ENCODE measurements around the gene MRPS34. TPM values are rescaled to one million over a fixed set of nuclear protein-coding genes. Genes with fewer than 3 reads are reported as not detected.

The MRPS34 gene
- total RNA-seq, 1 experiment from 2014 or later = 132 TPM

DNA sequence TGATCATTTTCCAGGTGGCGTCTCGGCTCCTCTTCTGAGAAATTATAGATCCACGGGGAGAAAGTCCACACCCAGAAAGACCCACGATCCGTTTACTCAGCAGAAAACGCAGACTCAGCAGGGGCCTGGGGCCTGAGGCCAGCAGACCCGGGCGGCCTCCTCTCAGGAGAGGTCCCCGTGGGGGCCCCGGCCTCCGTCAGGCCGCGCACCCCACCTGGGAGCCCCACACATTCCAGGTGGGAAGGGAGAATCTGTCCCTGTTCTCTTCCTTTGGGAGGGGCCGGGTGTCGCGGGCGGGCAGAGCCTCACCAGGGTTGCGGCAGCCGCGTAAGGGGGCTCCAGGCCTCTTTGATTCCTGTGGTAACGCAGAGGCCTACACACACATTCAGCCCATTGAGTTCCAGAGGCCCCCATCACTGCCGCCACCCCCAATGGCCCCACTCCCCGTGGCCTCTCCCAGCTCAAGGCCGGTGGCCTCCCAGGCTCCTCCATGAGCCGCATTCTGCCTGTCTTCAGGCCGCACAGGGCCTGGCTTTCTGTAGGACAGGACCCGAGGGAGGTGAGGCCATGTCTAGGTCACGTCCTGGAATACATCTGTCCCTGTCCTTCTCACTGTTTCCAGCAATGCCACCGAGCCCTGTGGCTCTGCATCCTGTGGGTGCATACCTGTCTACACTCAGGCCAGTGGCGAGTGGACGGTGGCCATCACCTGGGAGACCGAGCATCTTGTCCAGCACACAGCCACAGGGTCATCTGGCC lies 22.2 kb upstream of the MRPS34 start:
- no peak for DNase-seq (ENCODE audit: low read depth)

DNA sequence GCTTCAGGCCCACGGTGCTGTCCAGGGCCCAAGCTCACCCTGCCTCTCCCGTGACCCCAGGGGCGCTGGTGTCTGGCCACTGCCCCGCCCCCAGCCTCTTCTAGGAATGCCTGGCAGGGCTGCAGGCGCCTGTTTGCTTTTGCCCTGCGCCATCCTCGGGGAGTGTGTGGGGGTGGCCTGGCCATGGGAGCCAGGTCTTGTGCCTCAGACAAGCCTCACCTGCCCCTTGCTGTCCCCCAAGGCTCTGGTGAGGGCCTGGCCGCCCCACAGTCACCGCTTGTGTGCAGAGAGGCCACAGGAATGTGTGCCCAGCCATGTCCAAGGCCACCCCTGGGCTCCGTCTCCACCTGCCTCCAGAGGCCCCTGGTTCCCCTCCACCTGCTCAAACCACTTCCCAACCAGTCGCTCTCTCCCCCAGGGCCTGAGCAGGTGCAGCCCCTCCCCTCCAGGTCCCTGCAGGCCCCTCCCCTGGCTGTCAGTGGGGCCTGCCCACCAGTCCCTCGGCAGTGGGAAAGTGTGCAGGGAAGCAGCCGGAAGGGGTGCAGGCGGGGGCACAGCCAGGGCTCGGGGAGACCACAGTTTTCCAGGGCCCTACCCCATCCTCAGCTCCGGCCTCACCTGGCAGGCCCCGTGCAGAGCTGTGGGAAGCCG lies 21.4 kb upstream of the MRPS34 start:
- no peak for DNase-seq (ENCODE audit: low read depth)

DNA sequence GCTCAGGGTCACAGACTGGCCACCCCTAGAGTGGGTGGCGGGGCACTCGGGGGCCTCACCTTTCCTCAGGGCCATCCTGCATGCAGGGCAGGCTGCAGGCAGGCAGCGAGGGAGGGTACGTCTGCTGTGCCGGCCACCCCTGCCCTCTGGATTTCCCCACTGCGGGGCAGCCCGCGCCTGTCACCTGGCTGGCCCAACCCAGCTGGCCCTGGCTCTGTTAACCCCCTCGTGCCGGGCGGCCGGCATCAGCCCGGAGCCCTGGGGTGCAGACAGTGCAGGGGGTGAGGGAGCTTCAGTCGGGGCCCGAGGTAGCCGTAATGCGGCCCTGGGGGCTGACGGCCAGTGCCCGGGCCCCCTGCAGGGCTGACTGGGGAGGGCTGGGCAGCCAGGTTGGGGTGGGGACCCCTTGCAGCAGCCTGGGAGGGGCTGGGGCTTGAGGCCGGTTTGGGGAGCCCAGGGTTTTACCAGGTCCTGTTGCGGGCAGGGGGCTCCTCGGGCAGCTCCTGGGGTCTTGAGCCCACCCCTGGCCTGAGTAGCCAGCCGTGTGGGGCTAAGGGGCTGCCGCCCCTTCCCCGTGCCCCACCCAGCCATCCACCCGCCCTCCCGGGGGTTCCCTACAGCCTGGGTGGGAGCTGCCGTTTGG lies 20.8 kb upstream of the MRPS34 start, which contains the start of gene IGFALS:
Gene IGFALS, minus strand, starts transcription at position 128 of the 643 bp plus-strand sequence. Its CDS starts 53 bp downstream, at position 75.
- no peak for DNase-seq (ENCODE audit: low read depth)

DNA sequence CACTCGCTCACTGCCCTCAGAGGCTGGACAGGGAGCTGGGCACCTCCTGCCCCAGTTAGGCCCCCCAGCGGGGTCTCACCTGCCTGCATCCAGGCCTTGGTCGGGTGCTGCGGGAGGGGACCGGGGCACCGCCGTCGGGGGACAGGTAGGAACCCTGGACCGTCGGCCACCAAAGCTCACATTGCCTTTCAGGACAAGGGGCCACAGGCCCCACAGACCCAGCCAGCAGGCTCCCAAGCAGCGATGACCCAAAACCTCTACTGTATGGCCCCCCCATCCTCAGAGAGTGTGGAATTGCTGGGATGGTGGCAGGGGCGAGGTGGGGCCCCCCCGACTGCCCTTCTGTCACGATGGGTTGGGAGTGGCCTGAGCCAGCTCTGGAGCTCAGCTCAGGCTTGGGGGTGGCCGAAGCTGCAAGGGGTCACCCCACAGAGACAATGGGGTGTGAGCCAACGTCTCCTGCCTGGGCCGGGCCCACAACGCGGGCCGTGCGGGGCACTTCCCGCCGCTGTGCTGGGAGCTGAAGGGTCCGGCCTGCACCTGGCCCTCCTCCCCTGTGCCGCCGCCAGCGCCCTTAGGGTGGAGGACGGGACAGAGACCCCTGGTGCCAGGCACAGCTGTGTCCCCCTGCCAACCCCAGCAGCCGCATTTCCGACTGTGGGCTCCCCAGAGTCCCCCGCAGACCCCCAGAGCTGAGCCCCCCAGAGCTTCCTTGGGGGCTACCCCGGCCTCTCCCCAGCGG lies 20.1 kb upstream of the MRPS34 start:
- no peak for DNase-seq (ENCODE audit: low read depth)

DNA sequence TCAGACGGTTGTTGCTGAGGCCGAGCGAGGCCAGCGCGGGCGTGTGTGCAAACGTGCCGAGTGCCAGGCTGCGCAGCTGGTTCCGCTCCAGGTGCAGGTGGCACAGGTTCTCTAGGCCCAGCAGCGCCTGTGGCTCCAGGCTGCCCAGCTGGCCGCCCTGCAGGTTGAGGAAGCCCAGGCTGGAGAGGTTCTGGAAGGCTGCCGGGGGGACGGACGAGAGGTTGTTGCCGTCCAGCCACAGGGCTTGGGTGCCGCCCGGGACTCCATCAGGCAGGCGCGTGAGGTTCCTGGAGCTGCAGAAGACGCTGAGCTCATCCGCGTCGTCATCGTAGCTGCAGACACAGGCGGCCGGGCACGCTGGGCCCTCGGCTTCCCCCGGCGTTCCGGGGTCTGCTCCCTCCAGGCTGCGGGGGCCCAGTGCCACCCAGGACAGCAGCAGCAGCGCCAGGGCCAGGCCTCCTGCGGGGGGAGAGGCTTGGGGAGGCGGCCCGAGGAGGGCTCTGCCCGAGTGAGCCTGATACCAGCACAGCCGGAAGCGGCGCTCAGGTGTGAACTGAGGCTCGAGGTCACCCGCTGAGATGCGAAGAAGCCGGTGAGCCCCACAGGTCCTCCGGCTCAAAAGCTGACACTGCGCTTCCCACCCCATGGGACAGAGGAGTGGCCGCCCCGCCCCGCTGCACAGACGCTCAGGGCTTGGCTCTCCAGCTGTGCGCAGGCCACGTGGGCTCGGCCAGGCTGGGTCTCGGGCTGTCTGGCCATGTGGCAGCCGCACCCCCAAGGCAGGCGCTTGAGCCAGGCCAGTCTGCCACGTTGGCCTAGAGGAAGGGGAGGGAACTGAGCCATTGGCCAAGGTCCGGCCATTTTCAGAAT lies 19.2 kb upstream of the MRPS34 start:
- DNase-seq (ENCODE audit: low read depth) = no peak

DNA sequence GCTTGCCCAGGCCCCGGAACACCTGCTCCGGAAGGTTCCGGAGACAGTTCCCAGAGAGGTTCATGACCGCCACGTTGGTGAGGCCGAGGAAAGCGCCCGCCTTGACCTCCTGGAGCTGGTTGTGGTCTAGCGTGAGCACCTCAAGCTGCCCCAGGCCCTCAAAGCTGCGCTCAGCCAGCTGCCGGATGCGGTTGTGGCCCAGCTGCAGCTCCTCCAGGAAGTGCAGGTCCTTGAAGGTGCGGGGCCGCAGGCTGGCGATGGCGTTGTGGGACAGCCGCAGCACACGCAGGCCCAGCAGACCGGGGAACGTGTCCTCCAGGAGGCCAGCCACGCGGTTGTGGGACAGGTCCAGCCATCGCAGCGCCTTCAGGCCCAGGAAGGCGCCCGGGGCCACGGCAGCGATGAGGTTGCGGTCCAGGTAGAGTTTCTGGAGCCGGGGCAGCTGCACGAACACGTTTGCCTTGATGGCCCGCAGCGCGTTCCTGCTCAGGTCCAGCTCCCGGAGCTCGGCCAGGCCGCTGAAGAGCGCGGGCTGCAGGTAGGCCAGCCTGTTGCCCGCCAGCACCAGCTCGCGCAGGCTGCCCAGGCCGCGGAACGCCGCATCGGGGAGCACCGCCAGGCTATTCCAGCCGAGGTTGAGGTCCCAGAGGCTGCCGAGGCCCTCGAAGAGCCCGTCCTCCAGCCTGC lies 18.5 kb upstream of the MRPS34 start:
- DNase-seq (ENCODE audit: low read depth) = no peak

DNA sequence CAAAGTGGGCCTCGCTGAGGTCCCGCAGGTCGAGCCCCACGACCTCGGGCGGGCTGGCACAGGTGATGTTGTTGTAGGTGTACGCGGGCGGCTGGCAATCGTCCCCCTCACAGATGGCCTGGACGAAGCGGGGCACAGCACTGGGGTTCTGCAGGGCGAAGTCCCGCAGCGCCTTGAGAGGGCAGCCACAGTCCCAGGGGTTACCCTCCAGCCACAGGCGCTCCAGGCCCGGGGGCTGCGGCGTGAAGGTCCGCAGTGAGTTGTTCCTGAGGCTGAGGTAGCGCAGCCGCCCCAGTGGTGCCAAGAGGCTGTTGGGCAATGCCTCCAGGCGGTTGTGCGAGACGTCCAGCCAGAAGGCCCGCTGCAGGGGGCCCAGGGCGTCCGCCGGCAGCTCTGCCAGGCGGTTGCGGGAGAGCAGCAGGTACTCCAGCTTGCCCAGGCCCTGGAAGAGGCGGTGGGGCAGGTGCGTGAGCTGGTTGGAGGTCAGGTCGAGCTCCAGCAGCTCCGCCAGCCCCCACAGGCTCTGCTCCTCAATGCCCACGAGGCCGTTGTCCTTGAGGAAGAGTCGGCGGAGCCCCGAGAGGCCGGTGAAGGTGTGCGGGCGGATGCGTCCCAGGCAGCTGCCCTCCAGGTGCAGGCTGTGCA lies 17.8 kb upstream of the MRPS34 start:
- DNase-seq (ENCODE audit: low read depth) = no peak

DNA sequence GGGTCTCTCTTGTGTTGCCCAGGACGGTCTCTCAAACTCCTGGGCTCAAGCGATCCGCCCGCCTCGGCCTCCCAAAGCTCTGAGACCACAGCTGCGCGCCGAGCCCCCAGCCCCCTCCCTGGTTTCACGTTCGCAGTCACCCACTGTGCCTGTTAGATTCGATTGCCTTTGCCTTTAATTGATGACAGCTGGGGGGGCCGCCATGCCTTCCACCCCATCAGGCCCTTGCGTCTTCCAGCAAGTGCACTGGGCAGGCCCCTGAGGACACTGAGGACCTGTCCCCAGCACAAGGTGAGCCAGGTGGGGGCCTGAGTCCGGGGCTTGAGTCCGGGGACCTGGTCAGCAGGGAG lies 17.3 kb upstream of the MRPS34 start:
- DNase-seq (ENCODE audit: low read depth) = no peak

DNA sequence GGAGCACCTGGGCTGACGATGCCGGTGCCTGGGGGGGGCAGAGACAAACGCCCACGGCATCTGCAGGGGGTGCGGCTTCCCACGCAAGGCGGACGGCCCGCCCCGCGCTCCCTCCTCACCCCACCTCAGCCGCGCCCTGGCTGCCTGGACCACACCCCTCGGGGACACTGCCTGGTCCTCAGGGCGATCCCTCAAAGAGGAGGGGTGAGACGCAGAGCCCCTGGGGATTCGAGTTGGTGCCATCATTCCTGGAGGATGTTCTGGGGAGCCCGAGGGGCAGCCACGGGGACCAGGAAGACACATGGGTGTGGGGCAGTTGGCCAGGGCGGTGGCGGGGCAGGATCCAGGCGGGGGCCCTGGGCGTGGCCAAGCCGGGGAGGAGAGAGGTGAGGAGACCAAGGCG lies 16.7 kb upstream of the MRPS34 start:
- no peak for DNase-seq (ENCODE audit: low read depth)

DNA sequence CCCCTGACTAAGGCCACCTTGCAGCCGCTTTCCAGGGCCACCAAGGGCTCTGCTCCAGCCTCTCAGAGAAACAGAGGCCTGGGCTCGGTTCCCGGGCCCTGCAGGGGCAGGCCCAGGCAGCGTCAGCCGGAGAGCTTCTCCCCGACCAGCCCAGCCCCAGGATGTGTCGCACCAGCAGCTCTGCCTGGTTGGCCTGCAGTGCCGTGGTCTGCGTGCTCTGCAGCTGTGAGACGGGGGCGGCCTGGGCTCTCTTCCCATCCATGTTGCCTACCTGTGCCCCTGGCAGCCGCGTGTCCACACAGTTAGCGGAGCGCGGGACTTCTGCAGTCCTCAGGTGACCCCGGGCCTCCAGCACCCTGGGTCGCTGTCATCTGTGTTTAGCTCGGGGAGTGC lies 15.8 kb upstream of the MRPS34 start:
- DNase-seq (ENCODE audit: low read depth) = no peak

DNA sequence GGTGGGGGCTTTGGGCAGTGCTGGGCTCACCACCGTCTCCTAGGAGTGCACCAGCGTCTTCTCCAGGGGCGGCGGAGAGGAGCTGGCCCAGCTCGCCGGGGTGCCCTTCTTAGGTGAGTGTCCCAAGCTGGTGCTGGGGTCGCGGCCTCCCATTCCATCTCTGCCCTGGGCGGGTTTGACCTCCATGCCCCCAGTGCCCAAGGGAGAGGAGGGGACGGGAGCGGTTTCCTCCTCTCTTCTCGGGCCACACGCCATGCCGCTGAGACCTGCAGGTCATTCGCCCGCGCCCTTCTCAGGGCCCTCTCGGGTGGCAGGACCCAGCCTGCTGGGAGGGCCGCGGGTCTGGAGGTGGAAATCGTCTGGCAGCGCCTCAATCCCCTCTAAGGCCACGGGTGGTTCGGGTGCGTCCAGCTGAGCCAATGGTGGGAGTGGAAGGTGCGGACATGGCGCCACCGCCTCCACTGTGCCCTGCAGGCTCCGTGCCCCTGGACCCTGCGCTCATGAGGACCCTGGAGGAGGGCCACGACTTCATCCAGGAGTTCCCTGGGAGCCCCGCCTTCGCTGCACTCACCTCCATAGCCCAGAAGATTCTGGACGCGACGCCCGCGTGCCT lies 15.3 kb upstream of the MRPS34 start:
- DNase-seq (ENCODE audit: low read depth) = no peak

DNA sequence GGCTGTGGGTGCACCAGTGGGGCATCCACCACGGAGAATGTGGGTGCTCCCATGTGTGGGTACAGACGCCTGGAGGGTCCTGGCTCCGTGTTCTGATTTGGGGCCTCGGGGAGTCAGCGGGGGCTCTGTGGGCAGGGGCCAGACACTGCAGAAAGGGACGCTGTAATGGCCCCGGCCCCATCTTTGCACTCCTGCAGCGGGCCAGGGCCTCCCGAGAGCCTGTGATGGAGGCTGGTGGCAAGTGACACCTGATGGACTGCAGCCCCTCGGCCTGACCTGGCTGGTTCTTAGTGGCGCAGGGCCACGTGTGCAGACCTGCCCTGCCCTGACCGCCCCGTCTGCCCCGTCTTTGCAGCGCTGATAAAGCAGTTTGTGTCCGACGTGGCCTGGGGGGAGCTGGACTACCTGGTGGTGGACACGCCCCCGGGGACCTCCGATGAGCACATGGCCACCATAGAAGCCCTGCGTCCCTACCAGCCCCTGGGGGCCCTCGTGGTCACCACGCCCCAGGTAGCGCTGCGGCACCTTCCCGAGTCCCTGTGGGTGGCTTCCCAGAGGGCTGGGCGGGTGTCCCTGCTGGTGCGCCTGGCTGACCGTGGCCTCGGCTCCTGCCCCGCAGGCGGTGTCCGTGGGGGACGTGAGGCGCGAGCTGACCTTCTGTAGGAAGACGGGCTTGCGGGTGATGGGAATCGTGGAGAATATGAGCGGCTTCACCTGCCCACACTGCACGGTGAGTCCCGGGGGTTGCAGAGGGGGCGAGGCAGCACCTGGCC lies 14.6 kb upstream of the MRPS34 start:
- no peak for DNase-seq (ENCODE audit: low read depth)

DNA sequence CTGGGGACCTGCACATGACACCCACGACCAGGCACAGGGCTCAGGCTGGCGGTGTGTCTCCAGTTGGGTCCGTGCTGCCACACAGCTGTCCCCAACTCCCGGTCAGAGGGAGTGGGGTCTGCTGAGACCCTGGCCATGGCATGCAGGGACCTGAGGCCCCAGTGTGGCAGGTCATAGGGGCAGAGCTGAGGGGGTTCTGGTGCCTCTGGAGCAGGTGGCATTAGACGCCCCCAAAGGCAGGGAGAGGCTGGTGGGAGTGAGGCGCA lies 14.1 kb upstream of the MRPS34 start:
- DNase-seq (ENCODE audit: low read depth) = no peak

DNA sequence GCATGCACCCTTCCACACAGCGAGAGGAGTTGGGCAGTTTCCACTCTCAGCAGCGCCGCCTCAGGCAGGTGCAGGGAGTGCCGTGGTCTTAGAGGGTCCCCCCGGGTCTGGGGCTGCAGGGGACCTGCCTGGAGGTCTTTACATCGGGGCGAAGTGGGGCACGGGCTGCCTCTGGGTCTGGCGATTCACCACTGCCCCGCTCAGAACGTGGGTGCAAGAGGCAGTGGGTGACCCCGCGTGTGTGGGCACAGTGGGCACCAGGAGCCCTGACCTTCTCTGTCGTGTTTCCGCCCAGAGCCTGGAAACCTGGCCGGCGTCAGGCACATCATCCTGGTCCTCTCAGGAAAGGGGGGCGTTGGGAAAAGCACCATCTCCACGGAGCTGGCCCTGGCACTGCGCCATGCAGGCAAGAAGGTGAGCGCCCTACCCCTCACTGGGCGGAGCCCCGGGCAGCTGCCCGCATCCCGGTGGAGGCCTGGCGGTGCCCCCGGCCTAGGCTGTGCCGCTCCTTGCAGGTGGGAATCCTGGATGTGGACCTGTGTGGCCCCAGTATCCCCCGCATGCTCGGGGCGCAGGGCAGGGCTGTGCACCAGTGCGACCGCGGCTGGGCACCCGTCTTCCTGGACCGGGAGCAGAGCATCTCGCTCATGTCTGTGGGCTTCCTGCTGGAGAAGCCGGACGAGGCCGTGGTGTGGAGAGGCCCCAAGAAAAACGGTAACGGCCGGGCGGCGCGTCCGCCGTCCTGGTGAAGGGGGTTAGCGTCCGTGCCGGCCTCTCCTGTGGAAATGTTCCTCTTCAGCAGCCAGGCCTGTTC lies 13.5 kb upstream of the MRPS34 start:
- DNase-seq (ENCODE audit: low read depth) = no peak

DNA sequence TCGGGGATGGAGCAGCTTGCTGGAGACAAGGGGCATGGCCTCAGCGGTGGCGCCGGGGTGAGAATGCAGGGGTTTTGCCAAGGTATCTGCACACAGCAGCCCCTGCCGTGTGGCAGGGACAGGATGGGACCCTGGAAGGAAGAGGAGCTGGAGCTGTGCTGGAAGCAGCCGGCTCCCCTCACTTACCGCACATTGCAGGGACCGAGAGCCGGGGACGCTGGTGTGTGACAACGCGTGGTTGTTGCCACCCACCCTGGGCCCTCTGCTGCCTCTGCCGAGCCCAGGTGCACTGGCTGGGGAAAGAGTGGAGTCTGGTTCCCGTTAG lies 12.9 kb upstream of the MRPS34 start:
- no peak for DNase-seq (ENCODE audit: low read depth)

DNA sequence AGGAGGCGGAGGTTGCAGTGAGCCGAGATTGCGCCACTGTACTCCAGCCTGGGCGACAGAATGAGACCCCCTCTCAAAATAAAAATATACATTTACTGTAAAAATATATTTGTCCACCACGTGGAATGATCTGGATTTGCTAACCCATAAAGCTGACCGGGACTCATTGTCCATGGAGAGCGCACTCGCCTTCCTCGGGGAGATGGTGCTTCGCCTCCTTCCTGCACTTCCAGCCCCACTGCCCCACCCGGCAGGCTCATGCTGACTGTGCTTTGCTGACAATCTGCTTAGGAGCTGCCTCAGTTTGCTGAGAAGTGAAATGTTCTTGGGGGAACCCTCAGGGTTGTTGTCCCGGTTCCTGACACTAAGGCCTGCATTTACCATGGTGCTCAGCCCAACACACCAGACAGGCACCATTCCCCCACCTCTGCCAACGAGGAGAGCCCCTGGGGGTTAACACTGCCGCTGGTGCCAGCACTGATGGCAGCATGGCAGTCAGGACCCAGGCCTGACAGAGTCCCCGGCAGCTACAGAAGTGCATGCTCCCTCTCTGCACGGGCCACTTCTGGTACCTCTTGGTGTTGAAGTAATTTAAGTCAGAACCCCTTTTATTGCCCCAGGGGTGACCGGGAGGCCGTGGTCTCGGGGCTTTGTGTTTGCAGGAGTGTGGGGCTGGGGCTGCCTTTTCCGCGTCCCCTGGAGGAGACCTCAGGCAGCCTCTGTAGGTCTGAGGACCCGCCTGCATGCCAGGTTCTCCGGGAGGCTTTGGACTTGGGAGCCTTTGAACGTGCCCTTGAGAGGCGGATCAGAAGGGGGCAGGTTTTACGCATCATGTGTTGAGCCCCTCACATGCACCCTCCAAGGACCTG lies 12.3 kb upstream of the MRPS34 start:
- DNase-seq (ENCODE audit: low read depth) = no peak
